GM10248 (cell line): ENCODE measurements around the gene TAB2.

Source experiments
- CTCF ChIA-PET: fragments of 300-600 bp; sonication (Branson Sonifier 250); formaldehyde crosslinking; extraction: SDS; loops from one replicate; lab custom pipeline; 2021; ENCODE audit warnings: antibody characterized with exemption; lab: Yijun Ruan, JAX
- POLR2A ChIA-PET: fragments of 350-650 bp; sonication (Branson Sonifier 250); formaldehyde crosslinking; extraction: SDS; loops from one replicate; lab custom pipeline; 2020; ENCODE audit warnings: antibody characterized with exemption; lab: Yijun Ruan, JAX
- DNase-seq: peaks from one replicate; pipeline ENCODE4 v3.0.0; 2012; ENCODE audit errors: extremely low spot score
- CTCF ChIP-seq: IDR thresholded peaks from 2 replicates; pipeline ENCODE4 v1.5.1; 2012; ENCODE audit warnings: mild to moderate bottlenecking, low read depth; ENCODE audit errors: extremely low read depth, missing control alignments, control extremely low read depth

TAB2 gene

GRCh38 chr6:149357726-149358538 lies 40.4 kb downstream of the TAB2 start:
- TF ChIP-seq CTCF = no peak
- ChIA-PET POLR2A (no interaction called here), CTCF (interaction anchor here (1.1 to 1.6 kb wide), 2 partner anchors 13 to 60 kb away, joined by 3 read pairs; no protein-coding TSS in a partner anchor)
- DNase-seq = no peak

GRCh38 chr6:149359440-149359839 lies 41.9 kb downstream of the TAB2 start:
- no peak for TF ChIP-seq CTCF
- DNase-seq = no peak
- CTCF ChIA-PET = interaction anchor here (0.8 to 3.1 kb wide), 6 partner anchors 9 to 58 kb away, joined by 3 to 8 read pairs (median 3); no protein-coding TSS in a partner anchor
- POLR2A ChIA-PET = no interaction called here

GRCh38 chr6:149360536-149360935 lies 43.0 kb downstream of the TAB2 start:
- no peak for TF ChIP-seq CTCF
- DNase-seq = no peak
- ChIA-PET CTCF (interaction anchor here (1.1 to 3.1 kb wide), 2 partner anchors 11 to 71 kb away, joined by 3 to 8 read pairs; no protein-coding TSS in a partner anchor), POLR2A (no interaction called here)

GRCh38 chr6:149362289-149362688 lies 44.8 kb downstream of the TAB2 start:
- POLR2A ChIA-PET = no interaction called here
- no peak for DNase-seq
- TF ChIP-seq CTCF = no peak
- CTCF ChIA-PET = interaction anchor here (1.4 to 3.1 kb wide), 4 partner anchors 9 to 70 kb away, joined by 3 to 8 read pairs (median 4); no protein-coding TSS in a partner anchor

GRCh38 chr6:149363154-149363553 lies 45.6 kb downstream of the TAB2 start:
- DNase-seq = no peak
- POLR2A ChIA-PET = no interaction called here
- CTCF ChIA-PET = interaction anchor here (0.6 to 1.5 kb wide), 5 partner anchors 13 to 299 kb away, joined by 3 to 5 read pairs (median 3); no protein-coding TSS in a partner anchor
- no peak for TF ChIP-seq CTCF

GRCh38 chr6:149364557-149364956 lies 47.0 kb downstream of the TAB2 start:
- ChIA-PET POLR2A (no interaction called here), CTCF (interaction anchor here (1.5 kb wide), 1 partner anchor 301 kb away, joined by 3 read pairs; no protein-coding TSS in a partner anchor)
- no peak for DNase-seq
- TF ChIP-seq CTCF = no peak
